H1 (cell line): ENCODE data around the gene OR2V1.

Experiments
- GABPA ChIP-seq: IDR thresholded peaks from 2 replicates; pipeline ENCODE4 v1.6.1; 2011; ENCODE audit warnings: mild to moderate bottlenecking, low read length, moderate library complexity, borderline replicate concordance; ENCODE audit not compliant: insufficient read depth
- POLR2A ChIP-seq, 2 experiments: IDR thresholded peaks; 1 replicate in 1 of 2; 2 replicates in 1 of 2; pipeline ENCODE4 v1.6.1; 2011; ENCODE audit warnings: low read depth in 2 of 2, low read length in 2 of 2, mild to moderate bottlenecking in 2 of 2; ENCODE audit errors: control extremely low read depth in 1 of 2

GRCh38 chr5:181112476-181112875, 18.5 kb downstream of the OR2V1 start:
- TF ChIP-seq GABPA (no peak), POLR2A (IDR thresholded peaks at IDR 0.05; ENCODE audit: control extremely low read depth in 1 of 2, low read depth in 2 of 2, low read length in 2 of 2) (no peak)
